ENCODE data around the gene CGNL1. TPM values are rescaled to one million over a fixed set of nuclear protein-coding genes. Genes with fewer than 3 reads are reported as not detected.

Gene CGNL1
- total RNA-seq, 1 donor from 2014 or later = 3.5 TPM

DNA sequence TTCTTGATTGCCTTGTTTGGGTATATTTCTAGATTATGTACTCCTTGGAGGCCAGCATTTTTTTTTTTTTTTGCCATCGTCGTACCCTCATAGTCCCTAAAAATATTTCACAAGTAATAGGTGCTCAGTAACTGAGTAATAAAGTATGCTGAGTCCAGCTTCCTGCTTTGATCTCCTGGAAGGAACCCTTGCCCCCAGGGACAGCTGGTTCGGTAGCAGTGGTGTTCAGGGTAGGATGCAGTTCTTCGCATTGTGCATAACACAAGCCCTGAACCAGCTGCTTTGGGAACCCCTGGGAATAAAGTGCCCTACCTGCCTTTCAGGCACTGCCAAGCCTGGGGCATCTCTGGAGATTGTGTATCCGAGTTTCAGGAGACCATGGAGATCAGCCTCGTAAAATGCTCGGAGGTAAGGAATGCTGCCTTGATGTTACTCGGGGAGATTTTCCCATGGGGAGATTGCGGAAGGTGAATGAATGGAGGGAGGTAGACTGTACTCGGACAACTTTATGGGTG is 223.0 kb downstream of the CGNL1 start:
- no peak for DNase-seq (ENCODE audit: low spot score in 2 of 2)
- Histone ChIP-seq H3K27me3 (no peaks in the 10 kb centered on the region), H3K9me3 (no peaks in the 10 kb centered on the region), H3K36me3 (no peaks in the 10 kb centered on the region), H3K4me3 (no peak overlapping the region), H3K4me1 (no peaks in the 10 kb centered on the region), H3K27ac (no peak overlapping the region)
- intact Hi-C loops (cut with DNase I) = no loop called here
- TF ChIP-seq, protein P1, sequence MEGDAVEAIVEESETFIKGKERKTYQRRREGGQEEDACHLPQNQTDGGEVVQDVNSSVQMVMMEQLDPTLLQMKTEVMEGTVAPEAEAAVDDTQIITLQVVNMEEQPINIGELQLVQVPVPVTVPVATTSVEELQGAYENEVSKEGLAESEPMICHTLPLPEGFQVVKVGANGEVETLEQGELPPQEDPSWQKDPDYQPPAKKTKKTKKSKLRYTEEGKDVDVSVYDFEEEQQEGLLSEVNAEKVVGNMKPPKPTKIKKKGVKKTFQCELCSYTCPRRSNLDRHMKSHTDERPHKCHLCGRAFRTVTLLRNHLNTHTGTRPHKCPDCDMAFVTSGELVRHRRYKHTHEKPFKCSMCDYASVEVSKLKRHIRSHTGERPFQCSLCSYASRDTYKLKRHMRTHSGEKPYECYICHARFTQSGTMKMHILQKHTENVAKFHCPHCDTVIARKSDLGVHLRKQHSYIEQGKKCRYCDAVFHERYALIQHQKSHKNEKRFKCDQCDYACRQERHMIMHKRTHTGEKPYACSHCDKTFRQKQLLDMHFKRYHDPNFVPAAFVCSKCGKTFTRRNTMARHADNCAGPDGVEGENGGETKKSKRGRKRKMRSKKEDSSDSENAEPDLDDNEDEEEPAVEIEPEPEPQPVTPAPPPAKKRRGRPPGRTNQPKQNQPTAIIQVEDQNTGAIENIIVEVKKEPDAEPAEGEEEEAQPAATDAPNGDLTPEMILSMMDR (IDR thresholded peaks at IDR 0.05) = no peak

DNA sequence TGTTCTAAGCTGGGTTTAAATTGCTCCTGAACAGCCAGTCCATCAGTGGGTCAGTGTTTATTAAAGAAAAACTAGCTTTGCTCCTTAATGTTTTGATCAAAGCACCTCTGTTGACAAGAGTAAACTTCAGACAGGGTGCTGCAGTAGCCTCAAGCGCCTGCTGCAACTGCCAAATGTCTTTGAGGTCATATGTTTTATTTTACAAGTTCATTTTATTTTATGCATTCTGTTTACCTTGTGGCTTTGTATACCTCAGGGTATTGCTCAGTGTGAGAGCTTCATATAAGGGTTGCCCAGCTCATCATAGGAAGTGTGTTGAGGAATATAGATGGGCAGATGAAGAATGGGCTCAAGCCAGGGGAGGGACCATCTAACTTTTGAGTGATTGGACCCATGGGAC is 223.9 kb downstream of the CGNL1 start:
- no peak for DNase-seq (ENCODE audit: low spot score in 2 of 2)
- Histone ChIP-seq H3K36me3 (no peaks in the 10 kb centered on the region), H3K4me1 (no peaks in the 10 kb centered on the region), H3K9me3 (no peaks in the 10 kb centered on the region), H3K27me3 (no peaks in the 10 kb centered on the region), H3K4me3 (no peak overlapping the region), H3K27ac (no peak overlapping the region)
- intact Hi-C loops (cut with DNase I) = no loop called here
- TF ChIP-seq, protein P1 (IDR thresholded peaks at IDR 0.05) = no peak

Other genes starting within 250 kb of the CGNL1 start
- gene MYZAP, start 215.4 kb downstream of the CGNL1 start, total RNA-seq = 7.6 TPM